ENCODE results near the gene MAL.

MAL gene

GRCh38 chr2:95007031-95007609 is 18.4 kb upstream of the MAL start:
- H3K9me2 ChIP-seq (replicated peaks; ENCODE audit: low read depth, low read length), result no peaks in the 10 kb centered on the region
- H3K4me2 ChIP-seq (ENCODE audit: low read depth, low read length, poor library complexity, severe bottlenecking), result no peak overlapping the region
- H3K36me3 ChIP-seq (ENCODE audit: insufficient read depth, low read length), result no peaks in the 10 kb centered on the region
- no peaks in the 10 kb centered on the region for H3F3A ChIP-seq (ENCODE audit: low read depth)
- H3K9me3 ChIP-seq (ENCODE audit: insufficient read depth, low read depth, low read length), result no peaks in the 10 kb centered on the region
- H4K20me1 ChIP-seq (ENCODE audit: insufficient read depth, low read length, poor library complexity, severe bottlenecking), result no peaks in the 10 kb centered on the region
- H3K27me3 ChIP-seq (ENCODE audit: insufficient read depth, low read length, poor library complexity, severe bottlenecking), result no peaks in the 10 kb centered on the region
- H3K4me3 ChIP-seq (ENCODE audit: low read length, poor library complexity, severe bottlenecking), result no peak overlapping the region
- peaks cover 25% of the 10 kb centered on the region for H3K4me1 ChIP-seq (ENCODE audit: insufficient read depth, low read length, poor library complexity, severe bottlenecking)
- H3K9ac ChIP-seq (ENCODE audit: low read depth, low read length, poor library complexity, severe bottlenecking), result no peak overlapping the region
- no peaks in the 10 kb centered on the region for H3K79me2 ChIP-seq (ENCODE audit: insufficient read depth, low read length)
- no peak overlapping the region for H2AFZ ChIP-seq (ENCODE audit: low read length)
- no peak for TF ChIP-seq CTCF (conservative IDR thresholded peaks at IDR 0.05; ENCODE audit: low read length)
- no peak for TF ChIP-seq EZH2phosphoT487 (IDR thresholded peaks at IDR 0.05; ENCODE audit: borderline replicate concordance)

GRCh38 chr2:95007822-95008221 is 17.7 kb upstream of the MAL start:
- no peak overlapping the region for H2AFZ ChIP-seq (ENCODE audit: low read length)
- H3K4me3 ChIP-seq (ENCODE audit: low read length, poor library complexity, severe bottlenecking), result no peak overlapping the region
- peaks cover 31% of the 10 kb centered on the region for H3K4me1 ChIP-seq (ENCODE audit: insufficient read depth, low read length, poor library complexity, severe bottlenecking)
- no peak overlapping the region for H3K9ac ChIP-seq (ENCODE audit: low read depth, low read length, poor library complexity, severe bottlenecking)
- H3K36me3 ChIP-seq (ENCODE audit: insufficient read depth, low read length), result no peaks in the 10 kb centered on the region
- no peaks in the 10 kb centered on the region for H3F3A ChIP-seq (ENCODE audit: low read depth)
- no peaks in the 10 kb centered on the region for H3K79me2 ChIP-seq (ENCODE audit: insufficient read depth, low read length)
- no peak for TF ChIP-seq CTCF (conservative IDR thresholded peaks at IDR 0.05; ENCODE audit: low read length)
- TF ChIP-seq EZH2phosphoT487 (IDR thresholded peaks at IDR 0.05; ENCODE audit: borderline replicate concordance), result no peak
- H3K4me2 ChIP-seq (ENCODE audit: low read depth, low read length, poor library complexity, severe bottlenecking), result no peak overlapping the region
- no peaks in the 10 kb centered on the region for H3K9me3 ChIP-seq (ENCODE audit: insufficient read depth, low read depth, low read length)
- no peaks in the 10 kb centered on the region for H4K20me1 ChIP-seq (ENCODE audit: insufficient read depth, low read length, poor library complexity, severe bottlenecking)
- no peaks in the 10 kb centered on the region for H3K27me3 ChIP-seq (ENCODE audit: insufficient read depth, low read length, poor library complexity, severe bottlenecking)
- no peaks in the 10 kb centered on the region for H3K9me2 ChIP-seq (replicated peaks; ENCODE audit: low read depth, low read length)

- Histone ChIP-seq H3K9me2 (replicated peaks; ENCODE audit: low read depth, low read length) (no peaks in the 10 kb centered on the region), H3K9me3 (ENCODE audit: insufficient read depth, low read depth, low read length) (no peaks in the 10 kb centered on the region), H3K27me3 (ENCODE audit: insufficient read depth, low read length, poor library complexity, severe bottlenecking) (no peaks in the 10 kb centered on the region), H4K20me1 (ENCODE audit: insufficient read depth, low read length, poor library complexity, severe bottlenecking) (no peaks in the 10 kb centered on the region), H3K4me3 (ENCODE audit: low read length, poor library complexity, severe bottlenecking) (no peak overlapping the region), H3K4me2 (ENCODE audit: low read depth, low read length, poor library complexity, severe bottlenecking) (no peak overlapping the region), H3K9ac (ENCODE audit: low read depth, low read length, poor library complexity, severe bottlenecking) (no peak overlapping the region), H3K4me1 (ENCODE audit: insufficient read depth, low read length, poor library complexity, severe bottlenecking) (peaks cover 34% of the 10 kb centered on the region), H3K79me2 (ENCODE audit: insufficient read depth, low read length) (no peaks in the 10 kb centered on the region), H3F3A (ENCODE audit: low read depth) (no peaks in the 10 kb centered on the region), H2AFZ (ENCODE audit: low read length) (no peak overlapping the region), H3K36me3 (ENCODE audit: insufficient read depth, low read length) (no peaks in the 10 kb centered on the region)
- TF ChIP-seq CTCF (conservative IDR thresholded peaks at IDR 0.05; ENCODE audit: low read length), result no peak
- no peak for TF ChIP-seq EZH2phosphoT487 (IDR thresholded peaks at IDR 0.05; ENCODE audit: borderline replicate concordance)
These were observed 17.2 kb upstream of the MAL start for GRCh38 chr2:95008306-95008705.
